HG03060 (cell line): ENCODE data around the gene PANX1.

Experiments
- ATAC-seq: cut with Tn5 transposase; IDR thresholded peaks from one replicate; pipeline ENCODE4 v1.9.1; 2021; ENCODE audit warnings: low read depth, moderate number of reproducible peaks; ENCODE audit not compliant: unreplicated experiment

PANX1 gene

DNA sequence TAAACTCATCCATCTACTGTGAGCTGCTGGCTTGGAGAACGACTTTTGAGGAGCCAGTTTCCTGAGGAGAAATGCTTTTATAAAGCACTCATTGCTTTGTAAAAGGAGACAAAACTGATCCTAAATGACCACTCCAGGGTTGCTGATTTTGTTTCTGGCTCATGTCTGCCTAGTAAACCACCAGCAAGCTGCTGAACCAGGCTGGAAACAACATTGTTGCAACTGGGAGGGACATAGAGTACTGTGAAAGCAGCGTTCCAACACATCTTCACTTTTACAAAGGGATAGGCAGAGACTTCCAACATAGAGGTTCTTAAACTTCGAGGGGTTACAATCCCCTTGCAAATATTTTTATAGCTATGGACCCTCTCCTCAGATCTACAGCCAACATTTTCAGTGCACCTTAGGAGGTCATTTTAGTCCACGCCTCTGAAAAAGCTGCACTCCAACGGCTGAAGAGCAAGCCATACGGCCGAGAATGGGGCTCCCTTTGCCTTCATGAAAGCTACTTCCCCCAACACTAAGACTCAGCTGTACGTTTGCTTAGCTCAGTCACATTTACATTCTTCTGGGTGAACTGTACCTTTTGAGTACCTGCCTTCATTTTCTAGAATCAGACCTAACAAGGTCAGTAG lies 54.7 kb downstream of the PANX1 start:
- ATAC-seq, result no peak

DNA sequence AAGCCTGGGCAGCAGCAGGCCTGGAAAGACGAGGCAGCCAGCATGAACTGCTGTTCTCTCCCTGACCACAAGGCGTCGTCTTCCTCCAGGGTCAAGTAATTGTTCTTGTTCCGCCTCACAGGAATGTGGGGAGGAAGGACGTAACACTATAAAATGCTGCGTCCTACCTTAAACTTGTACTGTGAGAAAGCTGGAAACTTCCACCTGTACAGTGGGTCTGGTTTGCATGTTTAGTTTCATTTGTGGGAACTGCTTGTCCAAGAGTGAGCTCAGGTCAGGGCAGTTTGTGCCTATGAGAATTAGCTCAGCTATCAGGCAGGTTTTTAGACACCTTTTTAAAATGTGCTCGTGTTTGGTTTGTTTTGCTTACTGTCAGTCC lies 55.2 kb downstream of the PANX1 start:
- ATAC-seq, result no peak

DNA sequence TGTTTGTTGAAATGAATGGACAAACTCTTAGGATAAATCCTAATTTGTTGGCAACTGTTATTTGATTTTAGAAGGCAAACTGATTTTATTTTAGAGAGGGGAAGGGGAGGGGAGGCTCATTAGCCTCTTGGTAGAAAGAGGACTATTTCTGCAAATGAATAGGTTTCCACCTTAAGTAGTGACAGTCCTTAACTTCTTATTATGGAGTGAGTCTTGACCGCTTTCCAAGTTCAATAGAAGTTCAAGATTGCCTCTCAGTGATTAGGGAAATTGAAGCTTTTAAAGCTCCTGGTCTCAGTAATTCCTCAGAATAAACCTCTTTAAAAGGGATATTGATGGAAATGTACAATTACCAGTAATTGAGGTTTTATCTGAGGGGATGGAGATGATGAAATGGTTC lies 55.7 kb downstream of the PANX1 start:
- ATAC-seq, result no peak

DNA sequence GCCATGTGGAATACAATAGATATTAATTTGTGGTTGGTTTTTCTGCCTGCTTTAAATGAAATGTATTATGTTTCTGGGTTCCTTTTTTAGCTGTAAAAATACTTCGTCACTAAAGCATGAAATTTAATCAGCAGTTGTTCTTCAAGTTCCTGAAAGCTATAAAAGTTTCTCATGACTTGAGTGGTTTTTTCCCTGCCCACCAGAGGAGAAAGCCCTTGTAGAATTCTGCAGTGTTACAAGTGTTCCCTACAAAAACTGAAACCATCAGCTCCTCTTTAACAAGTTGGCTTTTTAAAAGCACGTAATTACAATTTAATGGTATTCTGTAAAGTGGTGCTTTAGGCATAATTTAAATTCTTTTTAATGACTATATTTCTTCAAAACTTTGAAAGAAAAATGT lies 56.2 kb downstream of the PANX1 start:
- ATAC-seq, result no peak

DNA sequence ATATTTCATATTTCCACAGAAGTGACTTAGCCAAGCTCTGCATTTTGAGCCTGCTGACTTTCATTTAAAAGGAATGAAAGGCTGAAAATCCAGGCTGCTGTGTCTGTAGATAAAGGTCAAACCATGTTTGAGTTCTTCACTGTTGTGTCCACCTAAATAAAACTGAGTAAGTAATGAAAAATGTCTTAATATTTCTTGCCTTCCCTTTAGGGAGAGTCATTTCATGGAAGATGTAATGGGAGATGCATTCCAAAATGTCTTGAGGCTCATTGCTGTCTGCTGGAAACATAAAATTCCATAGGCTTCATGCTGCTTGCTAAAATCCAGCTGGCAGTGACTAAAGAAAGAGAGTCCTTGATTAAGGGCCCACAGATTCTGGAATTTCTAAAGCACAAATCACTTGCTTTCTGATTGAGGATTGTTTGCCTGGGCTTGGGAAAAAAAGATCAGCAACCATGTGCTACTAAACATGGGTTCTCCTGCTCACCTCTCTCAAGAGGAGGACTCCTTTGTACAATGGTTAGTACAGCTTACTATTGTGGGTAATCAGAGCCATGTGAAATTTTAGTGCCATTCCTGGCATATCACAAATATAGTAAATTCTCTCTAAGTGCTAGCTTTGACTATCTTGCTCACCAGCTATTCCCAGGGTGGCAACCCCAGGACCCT lies 56.9 kb downstream of the PANX1 start:
- ATAC-seq, result no peak

DNA sequence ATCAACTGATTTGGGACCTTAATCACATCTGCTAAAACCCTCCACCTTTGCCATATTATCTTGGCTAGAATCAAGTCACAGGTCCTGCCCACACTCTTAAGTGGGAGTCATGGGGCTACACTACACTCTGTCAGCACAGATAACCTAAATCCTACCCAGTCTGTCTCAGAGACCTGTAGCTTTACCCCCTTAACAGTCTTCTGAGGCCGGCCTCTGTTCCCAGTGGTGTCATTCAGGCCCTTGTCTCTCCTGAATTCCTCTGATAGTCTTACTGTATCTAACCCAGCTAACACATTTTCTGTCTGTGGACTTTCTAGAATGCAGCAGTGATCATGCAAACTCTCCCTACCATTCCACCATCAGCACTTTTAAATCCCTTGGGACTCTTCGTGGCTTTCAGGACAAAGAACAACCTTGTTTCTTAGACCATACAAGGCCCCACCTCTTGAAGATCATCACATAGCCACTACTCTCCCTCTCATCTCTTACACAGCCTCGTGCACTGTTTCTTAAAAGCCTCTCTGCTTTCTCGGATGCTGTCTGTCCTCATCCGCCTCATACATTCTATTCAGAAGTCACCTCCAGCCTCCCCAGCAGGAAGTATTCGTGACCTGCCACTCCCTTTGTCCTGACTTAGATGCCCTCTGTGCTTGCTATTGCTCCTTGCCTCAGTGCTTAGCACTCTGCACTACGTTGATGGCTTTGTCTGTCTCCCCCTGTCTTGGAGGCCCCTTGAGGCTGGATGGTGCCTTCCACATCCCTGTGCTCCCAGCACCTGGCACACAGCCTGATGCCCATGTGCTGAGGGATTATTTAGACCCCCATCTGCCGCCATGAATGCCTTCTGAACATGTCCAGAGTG lies 57.9 kb downstream of the PANX1 start:
- no peak for ATAC-seq

DNA sequence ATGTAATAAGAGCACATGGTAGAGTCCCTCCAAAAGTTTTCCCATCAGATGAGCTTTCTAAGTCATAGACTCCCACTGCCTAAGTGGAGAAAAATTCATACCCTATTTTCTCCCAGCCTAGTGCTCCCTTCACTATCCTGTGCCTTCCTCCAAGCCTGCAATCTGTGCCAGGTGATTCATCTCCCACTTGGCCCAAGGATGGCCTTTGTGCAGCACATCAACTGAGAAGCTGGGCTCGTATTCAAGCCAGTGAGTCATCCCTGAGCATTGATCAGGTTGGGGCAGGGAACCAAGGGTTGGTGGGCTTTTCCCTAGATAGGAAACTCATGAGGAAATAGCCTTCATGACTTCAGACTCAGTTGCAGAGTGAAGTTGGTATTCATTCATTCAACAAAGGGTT lies 64.6 kb downstream of the PANX1 start:
- no peak for ATAC-seq

DNA sequence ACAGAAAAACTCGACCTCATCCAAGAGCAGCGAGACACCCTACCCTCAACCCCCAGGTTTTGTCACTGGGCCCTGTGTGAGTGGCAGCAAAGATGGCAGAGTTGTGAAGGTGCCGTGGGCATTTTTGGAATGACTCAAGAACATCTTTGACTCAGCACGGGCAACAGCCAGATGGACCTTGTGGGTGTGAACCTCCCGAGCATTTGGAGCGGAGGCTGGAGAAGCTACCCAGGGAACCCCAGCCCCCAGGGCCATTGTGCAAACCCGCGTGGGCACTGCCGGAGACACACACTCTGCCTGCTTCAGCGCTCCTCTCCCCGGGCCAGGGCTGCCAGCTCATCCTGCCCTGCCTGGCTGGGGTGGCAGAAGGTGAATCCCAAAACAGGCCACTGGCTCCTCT lies 66.1 kb downstream of the PANX1 start:
- no peak for ATAC-seq

DNA sequence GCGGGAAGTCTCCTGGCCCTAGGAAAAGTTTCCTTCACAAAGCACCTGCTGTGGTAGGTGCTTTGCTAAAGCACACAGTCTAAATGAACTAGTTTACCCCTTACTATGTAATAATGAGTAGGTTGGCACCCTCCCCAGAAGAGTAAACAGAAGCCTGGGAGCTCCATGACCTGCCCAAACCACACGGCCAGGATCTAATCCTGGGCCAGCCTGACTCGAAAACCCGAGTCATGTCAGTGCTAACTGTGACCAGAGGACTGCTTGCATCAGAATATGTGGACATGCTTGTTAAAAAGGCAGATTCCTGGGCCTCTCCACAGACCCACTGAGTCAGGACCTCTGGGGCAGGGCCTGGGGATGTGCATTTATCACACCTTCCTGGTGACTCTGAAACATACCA lies 67.7 kb downstream of the PANX1 start:
- no peak for ATAC-seq

DNA sequence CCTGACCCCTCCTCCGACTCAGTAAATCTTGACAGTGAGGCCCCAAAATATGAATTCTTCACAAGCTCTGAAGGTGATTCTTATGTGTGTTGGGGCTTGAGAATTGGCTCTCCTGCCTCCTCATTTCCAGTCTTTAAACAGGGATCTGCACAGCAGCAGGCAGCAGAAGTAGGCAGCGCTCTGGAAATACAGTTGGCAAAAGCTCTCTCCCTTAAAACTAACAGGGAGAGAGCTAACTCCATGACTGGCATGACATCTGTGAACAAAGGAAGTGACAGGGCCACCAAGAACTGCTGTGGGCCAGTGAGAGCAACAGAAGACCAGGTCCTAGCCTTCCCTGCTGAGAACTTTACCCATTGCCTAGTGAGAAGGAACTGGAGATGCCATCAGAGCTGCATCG lies 70.1 kb downstream of the PANX1 start:
- ATAC-seq, result no peak

DNA sequence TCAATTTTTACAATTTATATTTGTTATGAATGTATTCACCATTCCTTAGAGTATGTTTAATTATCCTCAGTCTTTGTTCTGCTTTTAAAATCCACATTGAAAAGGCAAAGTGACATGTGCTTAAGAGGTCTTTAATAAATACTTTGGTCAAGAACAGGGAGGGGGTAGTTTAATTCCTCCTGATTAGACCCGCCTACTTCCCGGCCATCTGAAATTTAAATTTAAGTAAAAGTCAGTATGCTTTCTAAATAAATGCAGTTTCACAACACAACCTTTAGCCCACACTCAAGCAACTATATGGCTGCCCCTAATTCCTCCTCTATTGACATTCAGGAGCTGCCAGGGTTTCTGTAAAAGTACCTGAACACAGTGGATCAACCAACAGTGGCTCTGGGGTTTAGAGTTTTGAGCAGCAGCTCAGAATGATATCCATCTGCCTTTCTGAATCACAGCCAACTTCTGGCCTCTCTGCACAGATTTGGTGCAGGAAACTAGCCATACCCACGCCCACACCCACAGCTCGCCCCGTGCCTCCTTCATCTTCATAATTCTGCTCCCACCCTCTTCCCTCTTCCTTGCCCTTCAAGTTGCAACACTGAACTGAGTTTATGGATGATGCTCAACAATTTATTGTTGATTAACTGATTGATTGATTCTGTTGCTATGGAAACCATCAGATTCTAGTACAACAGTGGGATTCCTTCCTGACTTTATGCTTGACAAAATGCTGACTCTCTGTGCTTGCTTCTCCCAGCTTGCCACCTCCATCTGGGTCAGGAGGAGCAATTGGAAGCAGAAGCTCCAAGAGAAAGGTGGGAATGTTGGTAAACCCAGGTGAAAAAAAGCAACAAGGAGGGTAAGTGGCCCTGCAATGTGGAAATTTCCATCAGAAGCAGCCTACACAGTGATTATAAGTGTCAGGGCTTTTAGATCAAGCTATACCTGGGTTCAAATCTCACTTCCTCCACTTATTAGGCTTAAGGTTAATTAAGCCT lies 70.8 kb downstream of the PANX1 start:
- no peak for ATAC-seq

DNA sequence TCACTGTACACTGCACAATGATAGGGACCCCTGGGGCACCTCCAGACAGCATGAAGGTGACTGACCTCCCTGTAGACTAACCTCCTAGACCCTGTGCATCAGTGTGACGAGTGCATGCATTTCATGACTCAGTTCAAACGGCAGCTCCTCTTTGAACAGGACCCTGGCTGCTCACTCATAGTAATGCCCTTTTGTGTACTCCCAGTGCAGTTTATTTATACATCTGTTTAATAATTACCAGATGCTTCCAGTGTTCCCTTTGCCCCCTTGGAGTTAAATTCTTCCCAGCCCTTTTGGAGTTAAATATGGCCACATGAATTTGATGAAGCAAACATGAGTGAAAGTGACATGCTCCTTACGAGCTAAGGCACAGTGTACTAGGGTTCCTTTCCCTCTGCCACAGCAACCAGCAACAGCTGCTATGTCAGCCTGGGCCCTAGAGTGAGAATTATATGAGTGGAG lies 72.4 kb downstream of the PANX1 start:
- ATAC-seq, result no peak

DNA sequence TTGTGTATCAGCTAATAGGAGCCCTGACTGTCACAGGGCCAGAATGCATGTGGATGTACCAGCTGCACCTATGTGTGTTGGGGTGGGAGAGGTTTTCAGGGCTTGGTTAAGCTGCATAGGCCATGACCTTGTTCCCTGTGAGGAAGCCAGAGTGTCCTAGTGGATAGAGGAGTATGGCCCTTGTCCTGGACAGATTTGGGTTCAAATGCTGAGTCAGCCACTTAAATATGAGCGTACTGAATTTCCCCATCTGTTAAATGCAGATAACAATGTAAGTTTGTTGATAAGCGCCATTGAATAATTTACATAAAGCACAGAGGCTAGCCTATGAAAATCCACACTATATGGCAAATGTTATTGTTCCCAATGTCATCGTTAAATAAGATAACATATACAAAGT lies 74.4 kb downstream of the PANX1 start:
- no peak for ATAC-seq

DNA sequence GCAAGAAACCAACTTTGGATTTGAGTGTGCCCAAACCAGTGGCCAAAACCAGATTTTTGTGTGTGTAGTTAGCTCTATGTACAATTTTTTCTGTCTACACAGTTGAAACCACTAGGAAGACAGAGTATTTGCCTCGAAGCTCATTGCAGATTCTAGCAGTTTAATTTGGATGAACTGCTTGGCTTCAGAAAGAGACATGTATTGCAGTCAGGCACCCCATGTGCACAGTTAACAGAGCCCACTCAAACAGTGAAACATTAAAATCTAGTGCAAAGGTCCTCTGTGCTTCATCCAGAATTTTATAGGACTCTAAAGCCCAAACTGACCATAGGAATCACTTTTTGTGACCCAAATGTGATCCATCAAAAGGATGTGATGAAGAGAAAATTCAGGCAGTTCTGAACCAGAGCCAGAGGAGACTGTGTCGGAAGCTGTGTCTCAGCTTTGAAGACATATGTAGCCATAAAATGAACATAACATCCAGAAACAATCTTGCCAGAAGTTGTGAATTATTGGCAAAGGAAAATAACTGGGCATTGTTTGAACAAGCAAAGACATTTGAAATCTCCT lies 82.7 kb downstream of the PANX1 start:
- no peak for ATAC-seq

DNA sequence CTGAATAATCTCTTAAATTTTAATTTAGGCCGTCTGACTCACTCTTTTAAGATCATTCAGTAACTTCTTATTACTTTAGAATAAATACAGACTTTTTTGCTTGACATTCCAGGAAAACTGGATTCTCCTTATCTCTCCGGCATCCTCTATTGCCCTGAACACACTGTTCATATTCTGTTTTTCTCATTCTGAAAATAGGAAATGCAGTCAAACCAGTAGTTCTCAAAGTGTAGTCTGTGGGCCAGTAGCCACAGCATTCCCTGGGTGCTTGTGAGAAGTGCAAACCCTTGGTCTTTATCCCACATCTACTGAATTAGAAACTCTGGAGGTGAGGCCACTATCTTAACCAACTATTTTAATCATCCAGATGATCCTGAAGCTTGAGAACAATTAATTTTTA lies 84.3 kb downstream of the PANX1 start:
- no peak for ATAC-seq

DNA sequence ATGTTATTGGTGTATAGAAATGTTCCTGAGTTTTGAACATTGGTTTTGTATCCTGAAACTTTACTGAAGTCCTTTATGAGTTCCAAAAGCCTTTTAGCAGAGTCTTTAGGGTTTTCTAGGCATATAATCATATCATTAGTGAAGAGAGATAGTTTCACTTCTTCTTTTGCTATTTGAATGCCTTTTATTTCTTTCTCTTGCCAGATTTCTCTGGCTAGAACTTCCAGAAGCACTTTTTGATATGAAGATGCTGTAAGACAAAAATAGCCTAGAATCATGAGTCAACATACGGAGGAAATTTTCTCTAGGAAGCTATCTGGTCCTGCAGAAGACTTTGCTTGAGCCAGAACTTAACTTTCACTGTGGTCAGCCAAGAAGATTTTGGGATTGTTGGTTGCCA lies 89.1 kb downstream of the PANX1 start:
- no peak for ATAC-seq

DNA sequence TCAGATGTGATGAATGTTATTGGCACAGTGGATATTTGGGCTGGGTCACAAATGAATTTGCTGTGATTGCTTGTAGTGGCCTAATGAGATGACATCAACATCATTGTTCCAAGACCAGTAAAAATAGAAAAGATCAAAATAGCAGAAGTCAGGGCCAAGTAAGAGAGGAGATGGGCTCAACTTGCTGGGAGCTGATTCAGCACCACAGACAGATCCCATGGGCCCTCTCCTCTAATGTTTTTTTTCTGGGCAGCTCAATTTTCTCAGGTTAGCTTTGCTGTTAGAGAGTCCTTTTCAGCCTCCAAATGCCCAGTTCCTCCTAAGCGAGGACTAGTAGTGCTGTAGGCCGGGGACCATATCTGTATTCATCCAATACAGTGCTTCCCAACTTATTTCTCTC lies 89.7 kb downstream of the PANX1 start:
- no peak for ATAC-seq

DNA sequence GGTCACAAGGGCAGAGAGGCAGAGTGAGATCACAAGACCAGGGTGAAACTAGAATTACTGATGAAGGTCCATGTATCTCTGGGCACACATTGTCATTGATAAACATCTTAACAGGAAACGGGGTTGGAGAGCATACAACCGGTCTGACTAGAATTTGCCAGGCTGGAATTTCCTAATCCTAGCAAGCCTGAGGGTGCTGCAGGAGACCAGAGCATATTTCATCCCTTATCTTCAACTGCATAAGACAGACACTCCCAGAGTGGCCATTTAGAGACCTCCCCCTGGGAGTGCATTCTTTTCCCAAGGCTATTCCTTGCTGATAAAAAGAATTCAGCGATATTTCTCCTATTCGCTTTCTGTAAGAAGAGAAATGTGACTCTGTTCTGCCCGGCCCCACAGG lies 91.1 kb downstream of the PANX1 start:
- ATAC-seq, result no peak

DNA sequence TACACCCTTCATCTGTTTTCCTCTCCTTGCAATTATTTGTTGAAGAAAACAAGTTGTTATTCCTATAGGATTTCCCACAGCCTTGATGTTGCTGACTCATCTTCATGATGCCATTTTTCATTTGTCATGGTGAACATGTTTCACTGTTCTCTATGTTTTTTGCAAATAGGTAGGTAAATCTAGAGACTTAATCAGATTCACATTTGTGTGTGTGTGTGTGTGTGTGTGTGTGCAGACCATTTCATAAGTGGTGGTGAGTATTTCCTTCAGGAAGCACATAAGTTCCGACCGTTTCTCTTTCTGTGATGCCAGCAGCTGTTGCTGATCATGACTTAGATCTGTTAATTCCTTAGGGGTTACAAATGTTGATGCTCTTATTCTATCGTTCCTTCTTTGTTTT lies 95.4 kb downstream of the PANX1 start:
- ATAC-seq, result no peak
